Lower leg skin (tissue), 4 donors: ENCODE results near the gene IRF2BPL. TPM values are rescaled to one million over a fixed set of nuclear protein-coding genes. Genes with fewer than 3 reads are reported as not detected.
"Not testable (repeated sequence)": the region's sequence is repeated elsewhere in the genome, so short reads cannot be mapped to it uniquely, and the experiment has no call there.

Source experiments
- DNase-seq, 2 donors: peaks; one replicate each; pipeline ENCODE4 v3.0.0-alpha.2; 2019; ENCODE audit warnings: low spot score in 2 of 2
- H3K4me3 ChIP-seq: fragments of 200-600 bp; sonication (generic); 2 replicates; pipeline ENCODE4 v1.5.1; 2017; ENCODE audit warnings: mild to moderate bottlenecking, low read depth; ENCODE audit not compliant: poor library complexity, severe bottlenecking
- CTCF ChIP-seq, 3 donors: fragments of 450-650 bp; IDR thresholded peaks; one replicate each; pipeline ENCODE4 v1.5.1; 2016; ENCODE audit warnings: antibody characterized with exemption in 3 of 3, mild to moderate bottlenecking in 3 of 3, moderate library complexity in 2 of 3
- POLR2A ChIP-seq, 2 donors: fragments of 450-650 bp; IDR thresholded peaks; one replicate each; pipeline ENCODE4 v1.6.1; 2016 to 2017; ENCODE audit warnings: antibody characterized with exemption in 2 of 2, mild to moderate bottlenecking in 1 of 2, moderate library complexity in 1 of 2
- WGBS, 2 donors: methylation state at CpG; one replicate each; pipeline ENCODE4 v1.1.5; 2018; 5-methylcytosine and 5-hydroxymethylcytosine counted together
- intact Hi-C: fragments of 100-400 bp; cut with DNase I; formaldehyde crosslinking; loops from one replicate; pipeline ENCODE4 v1.15.0; 2023; ENCODE audit warnings: low total_unique reads
- total RNA-seq, 4 donors: library from RNA; depleted of rRNA; stranded (reverse); fragments of >200 nt; gene quantifications; one replicate each; pipeline ENCODE4 v1.1.0, GENCODE V29; 2016

The IRF2BPL gene
- total RNA-seq, 4 donors from 2014 or later = 64.5 to 100 (median 94.0) TPM

- intact Hi-C loops = no loop called here
- DNase-seq = no peak
- WGBS, 2 donors = 42% methylated on average over 9 of the region's 9 CpGs
- TF ChIP-seq POLR2A (IDR thresholded peaks at IDR 0.05) (no peak), CTCF (IDR thresholded peaks at IDR 0.05) (no peak)
- H3K4me3 ChIP-seq = no peak overlapping the region
These were observed 6.2 kb downstream of the IRF2BPL start for GRCh38 chr14:77022236-77022852.

- intact Hi-C loops, DNase-seq, H3K4me3 ChIP-seq: not testable (repeated sequence)
- 88 to 91% methylated on average over 11 of the region's 11 CpGs for WGBS, 2 donors
These were observed 7.1 kb downstream of the IRF2BPL start for GRCh38 chr14:77021424-77021823.

- intact Hi-C loops = no loop called here
- TF ChIP-seq CTCF (IDR thresholded peaks at IDR 0.05) (no peak), POLR2A (IDR thresholded peaks at IDR 0.05) (no peak)
- H3K4me3 ChIP-seq = no peak overlapping the region
- DNase-seq = no peak
- WGBS, 2 donors = 97 to 98% methylated on average over 3 of the region's 3 CpGs
These were observed 9.7 kb downstream of the IRF2BPL start for GRCh38 chr14:77018785-77019184.

- intact Hi-C loops = no loop called here
- no peak for DNase-seq
- H3K4me3 ChIP-seq = no peak overlapping the region
- TF ChIP-seq POLR2A (IDR thresholded peaks at IDR 0.05) = no peak
- TF ChIP-seq CTCF (IDR thresholded peaks at IDR 0.05) = no peak
- whole genome bisulfite sequencing, 2 donors = 60 to 81% methylated on average over 2 of the region's 2 CpGs
These were observed 10.8 kb downstream of the IRF2BPL start for GRCh38 chr14:77017666-77018065.

- DNase-seq = no peak
- intact Hi-C loops = no loop called here
- TF ChIP-seq POLR2A (IDR thresholded peaks at IDR 0.05) (no peak), CTCF (IDR thresholded peaks at IDR 0.05) (no peak)
- no peak overlapping the region for H3K4me3 ChIP-seq
- WGBS, 2 donors = 88 to 97% methylated on average over 7 of the region's 7 CpGs
These were observed 13.8 kb downstream of the IRF2BPL start for GRCh38 chr14:77014734-77015133.

GRCh38 chr14:77014004-77014604 lies 14.4 kb downstream of the IRF2BPL start:
- WGBS, 2 donors = 40 to 45% methylated on average over 9 of the region's 9 CpGs
- no peak for DNase-seq

More at GRCh38 chr14:77014004-77014604, 14.4 kb downstream of the IRF2BPL start:
- intact Hi-C loops = no loop called here
- H3K4me3 ChIP-seq = no peak overlapping the region
- TF ChIP-seq CTCF (IDR thresholded peaks at IDR 0.05) (no peak), POLR2A (IDR thresholded peaks at IDR 0.05) (no peak)
